ENCODE measurements around the gene SPG11.
"Not testable (repeated sequence)": the region's sequence is repeated elsewhere in the genome, so short reads cannot be mapped to it uniquely, and the experiment has no call there.

SPG11 gene

DNA sequence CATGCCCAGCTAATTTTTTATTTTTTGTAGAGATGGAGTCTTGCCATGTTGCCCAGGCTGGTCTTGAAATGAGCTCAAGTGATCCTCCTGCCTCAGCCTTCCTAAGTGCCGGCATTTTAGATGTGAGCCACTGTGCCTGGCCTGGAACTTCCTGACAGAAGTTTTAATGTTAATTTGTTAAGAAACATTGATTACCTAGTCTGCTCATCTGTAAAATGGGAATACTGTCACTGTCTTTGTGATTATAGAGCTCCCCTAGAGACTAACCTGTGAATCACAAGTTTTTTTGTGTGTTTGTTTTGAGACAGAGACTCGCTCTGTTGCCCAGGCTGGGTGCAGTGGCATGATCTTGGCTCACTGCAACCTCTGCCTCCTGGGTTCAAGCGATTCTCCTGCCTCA lies 130.8 kb downstream of the SPG11 start:
- peaks cover 0 to 7% of the 10 kb centered on the region in 2 donors for H3K4me1 ChIP-seq (ENCODE audit: control insufficient read depth in 2 of 2, insufficient read depth in 2 of 2, low read length in 2 of 2)
- no peak overlapping the region for H3K27ac ChIP-seq (ENCODE audit: low read depth in 2 of 2, low read length in 2 of 2)
- no peaks in the 10 kb centered on the region for H3K9me3 ChIP-seq (ENCODE audit: control insufficient read depth in 2 of 2, low read length in 2 of 2)
- no peak overlapping the region for H3K4me3 ChIP-seq (ENCODE audit: low read length in 2 of 2)
- H3K27me3 ChIP-seq (ENCODE audit: control insufficient read depth in 2 of 2, insufficient read depth in 2 of 2, low read length in 2 of 2), result no peaks in the 10 kb centered on the region
- no peaks in the 10 kb centered on the region for H3K36me3 ChIP-seq (ENCODE audit: control insufficient read depth in 2 of 2, insufficient read depth in 2 of 2, low read length in 2 of 2)
- no peak overlapping the region for H3K9ac ChIP-seq (ENCODE audit: low read depth in 1 of 2, low read length in 2 of 2)

DNA sequence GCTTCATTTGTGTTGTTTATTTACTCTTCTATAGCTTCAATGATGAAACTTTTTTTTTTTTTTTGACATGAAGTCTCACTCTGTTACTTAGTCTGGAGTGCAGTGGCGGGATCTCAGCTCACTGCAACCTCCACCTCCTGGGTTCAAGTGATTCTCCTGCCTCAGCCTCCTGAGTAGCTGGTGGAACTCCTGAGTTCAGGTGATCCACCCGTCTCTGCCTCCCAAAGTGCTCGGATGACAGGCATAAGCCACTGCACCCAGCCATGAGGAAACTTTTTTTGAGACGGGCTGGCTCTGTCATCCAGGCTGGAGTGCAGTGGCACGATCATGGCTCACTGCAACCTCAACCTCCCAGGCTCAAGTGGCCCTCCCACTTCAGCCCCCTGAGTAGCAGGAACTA lies 131.2 kb downstream of the SPG11 start:
- not testable (repeated sequence) for H3K27me3 ChIP-seq (ENCODE audit: control insufficient read depth in 2 of 2, insufficient read depth in 2 of 2, low read length in 2 of 2); H3K4me3 ChIP-seq (ENCODE audit: low read length in 2 of 2); H3K27ac ChIP-seq (ENCODE audit: low read depth in 2 of 2, low read length in 2 of 2); H3K9me3 ChIP-seq (ENCODE audit: control insufficient read depth in 2 of 2, low read length in 2 of 2); H3K36me3 ChIP-seq (ENCODE audit: control insufficient read depth in 2 of 2, insufficient read depth in 2 of 2, low read length in 2 of 2); H3K4me1 ChIP-seq (ENCODE audit: control insufficient read depth in 2 of 2, insufficient read depth in 2 of 2, low read length in 2 of 2); H3K9ac ChIP-seq (ENCODE audit: low read depth in 1 of 2, low read length in 2 of 2)

DNA sequence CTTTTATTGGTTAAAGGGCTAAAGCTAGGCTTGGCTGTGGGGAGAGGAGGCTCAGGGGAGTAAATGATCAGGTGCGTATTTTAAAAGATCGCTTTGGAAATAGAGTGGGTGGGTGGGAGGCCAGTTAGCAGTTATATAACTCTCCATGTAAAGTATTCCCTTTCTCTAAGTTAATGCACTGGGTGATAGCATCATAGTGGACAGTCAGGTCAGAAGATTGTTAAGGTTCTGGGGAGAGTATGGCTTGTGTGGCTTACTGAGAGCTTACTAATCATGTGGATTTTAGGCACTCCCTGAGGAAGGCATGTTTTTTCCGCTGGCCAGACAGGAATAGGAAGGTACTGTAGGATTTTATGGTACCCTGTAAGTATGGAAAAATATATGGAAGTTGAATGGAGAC lies 132.8 kb downstream of the SPG11 start:
- no peaks in the 10 kb centered on the region for H3K9me3 ChIP-seq (ENCODE audit: control insufficient read depth in 2 of 2, low read length in 2 of 2)
- H3K27me3 ChIP-seq (ENCODE audit: control insufficient read depth in 2 of 2, insufficient read depth in 2 of 2, low read length in 2 of 2), result no peaks in the 10 kb centered on the region
- no peaks in the 10 kb centered on the region for H3K36me3 ChIP-seq (ENCODE audit: control insufficient read depth in 2 of 2, insufficient read depth in 2 of 2, low read length in 2 of 2)
- no peak overlapping the region for H3K27ac ChIP-seq (ENCODE audit: low read depth in 2 of 2, low read length in 2 of 2)
- no peak overlapping the region for H3K4me3 ChIP-seq (ENCODE audit: low read length in 2 of 2)
- H3K4me1 ChIP-seq (ENCODE audit: control insufficient read depth in 2 of 2, insufficient read depth in 2 of 2, low read length in 2 of 2), result peaks cover 0 to 4% of the 10 kb centered on the region in 2 donors
- H3K9ac ChIP-seq (ENCODE audit: low read depth in 1 of 2, low read length in 2 of 2), result no peak overlapping the region

DNA sequence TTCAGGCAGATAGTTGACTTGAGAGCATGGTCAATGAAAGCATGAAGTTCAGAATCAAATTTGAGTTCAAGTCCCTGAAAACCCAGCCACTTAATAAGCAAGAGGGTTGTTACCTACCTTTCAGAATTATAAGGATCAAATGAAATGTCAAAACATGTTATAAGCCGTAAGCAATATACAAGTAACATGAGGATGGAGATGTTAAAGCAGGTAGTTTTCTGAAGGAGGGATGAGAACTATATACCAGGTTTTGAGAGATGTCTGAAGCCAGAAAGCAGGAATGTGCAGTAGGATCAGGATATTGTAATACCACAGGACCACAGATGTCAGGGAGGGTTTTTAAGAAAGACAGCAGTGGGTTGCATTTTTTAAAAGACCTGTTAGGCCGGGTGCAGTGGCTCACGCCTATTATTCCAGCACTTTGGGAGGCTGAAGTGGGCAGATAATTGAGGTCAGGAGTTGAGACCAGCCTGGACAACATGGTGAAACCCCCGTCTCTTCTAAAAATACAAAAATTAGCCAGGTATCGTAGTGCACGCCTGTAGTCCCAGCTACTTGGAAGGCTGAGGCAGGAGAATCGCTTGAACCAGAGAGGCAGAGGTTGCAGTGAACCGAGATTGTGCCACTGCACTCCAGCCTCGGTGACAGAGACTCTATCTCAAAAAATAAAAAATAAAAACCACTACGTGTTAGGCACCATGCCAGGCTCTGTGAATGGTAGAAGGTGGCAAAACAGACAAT lies 133.4 kb downstream of the SPG11 start:
- H3K9ac ChIP-seq (ENCODE audit: low read depth in 1 of 2, low read length in 2 of 2), result no peak overlapping the region
- no peak overlapping the region for H3K4me3 ChIP-seq (ENCODE audit: low read length in 2 of 2)
- H3K27me3 ChIP-seq (ENCODE audit: control insufficient read depth in 2 of 2, insufficient read depth in 2 of 2, low read length in 2 of 2), result no peaks in the 10 kb centered on the region
- H3K9me3 ChIP-seq (ENCODE audit: control insufficient read depth in 2 of 2, low read length in 2 of 2), result no peaks in the 10 kb centered on the region
- no peak overlapping the region for H3K27ac ChIP-seq (ENCODE audit: low read depth in 2 of 2, low read length in 2 of 2)
- peaks cover 0 to 2% of the 10 kb centered on the region in 2 donors for H3K4me1 ChIP-seq (ENCODE audit: control insufficient read depth in 2 of 2, insufficient read depth in 2 of 2, low read length in 2 of 2)
- peaks cover 0 to 3% of the 10 kb centered on the region in 2 donors for H3K36me3 ChIP-seq (ENCODE audit: control insufficient read depth in 2 of 2, insufficient read depth in 2 of 2, low read length in 2 of 2)

DNA sequence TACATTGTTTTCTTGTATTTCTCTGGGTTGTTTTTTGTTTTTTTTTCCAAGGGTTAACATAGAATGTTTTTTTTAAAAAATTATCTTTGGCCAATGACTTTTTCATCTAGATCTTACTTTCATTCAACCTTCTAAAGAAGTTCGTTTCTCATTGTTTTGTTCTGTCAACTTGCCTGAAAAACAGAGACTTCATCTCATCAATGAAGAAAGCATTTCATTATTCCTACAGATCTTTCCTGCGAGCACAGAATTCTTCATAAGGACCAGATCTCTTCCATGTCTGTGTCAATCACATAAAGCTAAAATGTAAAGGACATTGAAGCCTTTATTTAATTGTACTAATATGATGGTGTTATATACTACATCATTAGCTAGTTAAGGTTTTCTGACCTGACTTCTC lies 136.2 kb downstream of the SPG11 start:
- peaks cover 12 to 13% of the 10 kb centered on the region in 2 donors for H3K36me3 ChIP-seq (ENCODE audit: control insufficient read depth in 2 of 2, insufficient read depth in 2 of 2, low read length in 2 of 2)
- no peak overlapping the region for H3K9ac ChIP-seq (ENCODE audit: low read depth in 1 of 2, low read length in 2 of 2)
- H3K27me3 ChIP-seq (ENCODE audit: control insufficient read depth in 2 of 2, insufficient read depth in 2 of 2, low read length in 2 of 2), result no peaks in the 10 kb centered on the region
- no peak overlapping the region for H3K27ac ChIP-seq (ENCODE audit: low read depth in 2 of 2, low read length in 2 of 2)
- H3K9me3 ChIP-seq (ENCODE audit: control insufficient read depth in 2 of 2, low read length in 2 of 2), result no peaks in the 10 kb centered on the region
- no peaks in the 10 kb centered on the region for H3K4me1 ChIP-seq (ENCODE audit: control insufficient read depth in 2 of 2, insufficient read depth in 2 of 2, low read length in 2 of 2)
- H3K4me3 ChIP-seq (ENCODE audit: low read length in 2 of 2), result no peak overlapping the region

DNA sequence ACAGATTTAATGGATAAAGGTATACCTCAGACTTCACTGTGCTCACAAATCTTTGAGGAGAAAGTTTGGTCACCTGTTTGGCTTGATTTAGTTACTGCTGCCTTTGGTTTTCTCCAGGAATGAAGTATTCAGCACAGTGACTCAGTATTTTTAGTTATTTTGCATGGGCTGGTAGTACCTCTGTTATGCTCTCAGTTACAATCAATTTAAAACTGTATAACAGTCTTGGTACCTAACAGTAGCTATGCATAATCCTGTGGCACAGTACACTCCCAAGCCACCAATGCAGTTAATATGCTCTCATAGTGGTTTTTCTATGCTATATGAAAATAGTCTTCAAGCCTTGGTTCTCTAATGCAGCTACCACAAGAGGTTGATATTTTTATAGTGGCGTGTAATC lies 138.4 kb downstream of the SPG11 start:
- Histone ChIP-seq H3K36me3 (ENCODE audit: control insufficient read depth in 2 of 2, insufficient read depth in 2 of 2, low read length in 2 of 2) (peaks cover 17 to 22% of the 10 kb centered on the region in 2 donors), H3K4me3 (ENCODE audit: low read length in 2 of 2) (no peak overlapping the region), H3K27ac (ENCODE audit: low read depth in 2 of 2, low read length in 2 of 2) (no peak overlapping the region)

DNA sequence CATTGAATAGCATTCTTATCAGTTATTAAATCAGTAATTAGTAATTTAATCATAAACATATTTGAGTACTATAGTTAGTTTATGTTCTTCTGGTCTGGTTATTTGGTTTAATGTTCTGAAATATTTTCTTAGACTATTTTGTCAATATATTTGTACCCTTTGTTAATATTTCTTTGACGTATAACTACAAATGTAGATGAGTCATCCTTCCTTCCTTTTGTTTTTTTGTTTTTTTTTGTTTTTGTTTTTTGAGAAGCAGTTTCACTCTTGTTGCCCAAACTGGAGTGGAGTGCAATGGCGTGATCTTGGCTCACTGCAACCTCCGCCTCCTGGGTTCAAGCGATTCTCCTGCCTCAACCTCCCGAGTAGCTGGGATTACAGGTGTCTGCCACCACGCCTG lies 143.9 kb downstream of the SPG11 start:
- Histone ChIP-seq H3K27me3 (ENCODE audit: control insufficient read depth in 2 of 2, insufficient read depth in 2 of 2, low read length in 2 of 2) (no peaks in the 10 kb centered on the region), H3K9me3 (ENCODE audit: control insufficient read depth in 2 of 2, low read length in 2 of 2) (no peaks in the 10 kb centered on the region), H3K4me1 (ENCODE audit: control insufficient read depth in 2 of 2, insufficient read depth in 2 of 2, low read length in 2 of 2) (no peaks in the 10 kb centered on the region), H3K4me3 (ENCODE audit: low read length in 2 of 2) (no peak overlapping the region), H3K27ac (ENCODE audit: low read depth in 2 of 2, low read length in 2 of 2) (no peak overlapping the region), H3K36me3 (ENCODE audit: control insufficient read depth in 2 of 2, insufficient read depth in 2 of 2, low read length in 2 of 2) (peaks cover 11 to 30% of the 10 kb centered on the region in 2 donors), H3K9ac (ENCODE audit: low read depth in 1 of 2, low read length in 2 of 2) (no peak overlapping the region)

More for the DNA sequence above, 138.4 kb downstream of the SPG11 start:
- Histone ChIP-seq H3K9ac (ENCODE audit: low read depth in 1 of 2, low read length in 2 of 2) (no peak overlapping the region), H3K4me1 (ENCODE audit: control insufficient read depth in 2 of 2, insufficient read depth in 2 of 2, low read length in 2 of 2) (no peaks in the 10 kb centered on the region), H3K9me3 (ENCODE audit: control insufficient read depth in 2 of 2, low read length in 2 of 2) (no peaks in the 10 kb centered on the region), H3K27me3 (ENCODE audit: control insufficient read depth in 2 of 2, insufficient read depth in 2 of 2, low read length in 2 of 2) (no peaks in the 10 kb centered on the region)

DNA sequence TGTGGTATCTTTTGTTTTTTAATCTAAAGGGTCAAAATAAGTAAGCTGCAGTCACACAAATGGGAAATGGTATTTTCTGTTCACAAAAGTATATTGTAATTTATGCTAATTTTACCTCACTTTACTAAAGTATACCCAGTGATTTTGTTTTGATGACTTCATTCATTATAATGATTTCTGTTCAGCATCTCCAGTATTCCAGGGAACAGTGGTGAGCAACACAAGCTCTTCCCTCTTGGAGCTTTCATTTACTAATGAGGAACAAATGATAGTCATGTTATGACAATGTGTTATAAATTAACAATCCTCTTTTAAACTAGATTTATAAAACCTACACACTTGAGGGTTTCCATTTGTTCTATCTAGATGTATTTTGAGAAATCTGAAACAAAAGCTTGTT lies 147.0 kb downstream of the SPG11 start:
- Histone ChIP-seq H3K4me1 (ENCODE audit: control insufficient read depth in 2 of 2, insufficient read depth in 2 of 2, low read length in 2 of 2) (no peaks in the 10 kb centered on the region), H3K36me3 (ENCODE audit: control insufficient read depth in 2 of 2, insufficient read depth in 2 of 2, low read length in 2 of 2) (peaks cover under 1 to 16% of the 10 kb centered on the region in 2 donors), H3K27me3 (ENCODE audit: control insufficient read depth in 2 of 2, insufficient read depth in 2 of 2, low read length in 2 of 2) (no peaks in the 10 kb centered on the region), H3K27ac (ENCODE audit: low read depth in 2 of 2, low read length in 2 of 2) (no peak overlapping the region), H3K4me3 (ENCODE audit: low read length in 2 of 2) (no peak overlapping the region), H3K9ac (ENCODE audit: low read depth in 1 of 2, low read length in 2 of 2) (no peak overlapping the region), H3K9me3 (ENCODE audit: control insufficient read depth in 2 of 2, low read length in 2 of 2) (no peaks in the 10 kb centered on the region)
